MM.1S (cell line): ENCODE results near the gene CRTAP.

Source experiments
- DNase-seq: peaks from one replicate; pipeline ENCODE4 v3.0.0-alpha.2; 2015
- H2AFZ ChIP-seq: fragments of 300-600 bp; sonication (generic); 2 replicates; pipeline ENCODE4 v1.6.0; 2016; ENCODE audit warnings: antibody characterized with exemption, low read length
- H3F3A ChIP-seq: fragments of 300-600 bp; sonication (generic); 2 replicates; pipeline ENCODE4 v1.6.1; 2016; ENCODE audit warnings: mild to moderate bottlenecking, antibody characterized with exemption, low read length, moderate library complexity, mixed read lengths; ENCODE audit not compliant: insufficient read depth
- H3K27ac ChIP-seq: fragments of 300-600 bp; sonication (generic); 2 replicates; pipeline ENCODE4 v1.5.1; 2016; ENCODE audit warnings: mild to moderate bottlenecking, low read length
- H3K27me3 ChIP-seq: fragments of 300-600 bp; sonication (generic); replicated peaks from 2 replicates; pipeline ENCODE4 v1.6.0; 2016; ENCODE audit warnings: low read length; ENCODE audit not compliant: insufficient read depth
- H3K36me3 ChIP-seq: fragments of 300-600 bp; sonication (generic); replicated peaks from 2 replicates; pipeline ENCODE4 v1.6.1; 2016; ENCODE audit warnings: mild to moderate bottlenecking, low read length, mixed read lengths; ENCODE audit not compliant: insufficient read depth
- H3K4me1 ChIP-seq: fragments of 300-600 bp; sonication (generic); 2 replicates; pipeline ENCODE4 v1.6.1; 2016; ENCODE audit warnings: low read length, mixed read lengths
- H3K4me2 ChIP-seq: fragments of 300-600 bp; sonication (generic); 2 replicates; pipeline ENCODE4 v1.6.0; 2016; ENCODE audit warnings: low read depth, low read length
- H3K4me3 ChIP-seq: fragments of 300-600 bp; sonication (generic); 2 replicates; pipeline ENCODE4 v1.5.1; 2016; ENCODE audit warnings: low read length, mixed read lengths
- H3K79me2 ChIP-seq: fragments of 300-600 bp; sonication (generic); 2 replicates; pipeline ENCODE4 v1.6.1; 2016; ENCODE audit warnings: mixed run types, low read length, mixed read lengths
- H3K9ac ChIP-seq: fragments of 300-600 bp; sonication (generic); 2 replicates; pipeline ENCODE4 v1.6.1; 2016; ENCODE audit warnings: low read length, mixed read lengths
- H3K9me2 ChIP-seq: fragments of 300-600 bp; sonication (generic); replicated peaks from 2 replicates; pipeline ENCODE4 v1.6.1; 2016; ENCODE audit warnings: mild to moderate bottlenecking, low read length, mixed read lengths; ENCODE audit not compliant: insufficient read depth
- H3K9me3 ChIP-seq: fragments of 300-600 bp; sonication (generic); replicated peaks from 2 replicates; pipeline ENCODE4 v1.6.1; 2016; ENCODE audit warnings: mild to moderate bottlenecking, low read length, mixed read lengths; ENCODE audit not compliant: insufficient read depth
- H4K20me1 ChIP-seq: fragments of 300-600 bp; sonication (generic); 2 replicates; pipeline ENCODE4 v1.6.1; 2016; ENCODE audit warnings: mild to moderate bottlenecking, low read length, moderate library complexity, mixed read lengths; ENCODE audit not compliant: insufficient read depth
- CTCF ChIP-seq: fragments of 300-600 bp; sonication (generic); IDR thresholded peaks from 2 replicates; pipeline ENCODE4 v1.5.1; 2016; ENCODE audit warnings: antibody characterized with exemption, low read length, mixed read lengths
- EZH2 ChIP-seq: fragments of 300-600 bp; sonication (generic); optimal IDR thresholded peaks from 2 replicates; pipeline ENCODE3; 2017; ENCODE audit warnings: low read depth, mild to moderate bottlenecking, antibody characterized with exemption, low read length, mixed read lengths
- EZH2phosphoT487 ChIP-seq: fragments of 300-600 bp; sonication (generic); IDR thresholded peaks from 2 replicates; pipeline ENCODE4 v1.6.1; 2018; ENCODE audit warnings: antibody characterized with exemption, low read length

Gene CRTAP

GRCh38 chr3:33130144-33130543 is 16.3 kb downstream of the CRTAP start:
- Histone ChIP-seq H2AFZ (no peak overlapping the region), H4K20me1 (no peaks in the 10 kb centered on the region), H3K4me3 (no peak overlapping the region), H3K79me2 (no peaks in the 10 kb centered on the region), H3K9me2 (no peaks in the 10 kb centered on the region), H3K27ac (no peak overlapping the region), H3K9ac (no peak overlapping the region), H3K9me3 (no peaks in the 10 kb centered on the region), H3K27me3 (no peaks in the 10 kb centered on the region), H3K4me1 (peaks cover 22% of the 10 kb centered on the region), H3K36me3 (0 out of 2 replicates have a peak, but pooled peaks cover 3% of the 10 kb centered on the region), H3F3A (peaks cover 12% of the 10 kb centered on the region; the same call in 1 of the 2 replicates), H3K4me2 (no peak overlapping the region)
- TF ChIP-seq CTCF (no peak), EZH2phosphoT487 (no peak), EZH2 (no peak)
- no peak for DNase-seq

GRCh38 chr3:33131331-33132018 is 17.7 kb downstream of the CRTAP start:
- TF ChIP-seq EZH2phosphoT487 (no peak), CTCF (peak; percentile 79)
- H3K9me2 ChIP-seq = no peaks in the 10 kb centered on the region
- H3K79me2 ChIP-seq = no peaks in the 10 kb centered on the region
- H3K27me3 ChIP-seq = no peaks in the 10 kb centered on the region
- no peaks in the 10 kb centered on the region for H3K9me3 ChIP-seq
- no peak overlapping the region for H3K4me3 ChIP-seq
- DNase-seq = peak; percentile 68
- no peak overlapping the region for H3K9ac ChIP-seq
- 0 out of 2 replicates have a peak, but pooled peaks cover 3% of the 10 kb centered on the region for H3K36me3 ChIP-seq
- no peak overlapping the region for H2AFZ ChIP-seq
- H3K27ac ChIP-seq = no peak overlapping the region
- peaks cover 12% of the 10 kb centered on the region; the same call in 1 of the 2 replicates for H3F3A ChIP-seq
- H3K4me2 ChIP-seq = no peak overlapping the region
- peaks cover 22% of the 10 kb centered on the region for H3K4me1 ChIP-seq
- no peaks in the 10 kb centered on the region for H4K20me1 ChIP-seq

GRCh38 chr3:33132019-33132360 is 18.2 kb downstream of the CRTAP start:
- Histone ChIP-seq H3K27ac (no peak overlapping the region), H3K4me2 (no peak overlapping the region)

More at GRCh38 chr3:33132019-33132360, 18.2 kb downstream of the CRTAP start:
- Histone ChIP-seq H3K27me3 (no peaks in the 10 kb centered on the region), H3K79me2 (no peaks in the 10 kb centered on the region), H4K20me1 (no peaks in the 10 kb centered on the region), H3K36me3 (0 out of 2 replicates have a peak, but pooled peaks cover 3% of the 10 kb centered on the region), H3K4me1 (peaks cover 22% of the 10 kb centered on the region), H3K9me2 (no peaks in the 10 kb centered on the region), H3K9ac (no peak overlapping the region), H3K9me3 (no peaks in the 10 kb centered on the region), H2AFZ (no peak overlapping the region), H3K4me3 (no peak overlapping the region), H3F3A (peaks cover 12% of the 10 kb centered on the region; the same call in 1 of the 2 replicates)
- TF ChIP-seq EZH2 = no peak
- TF ChIP-seq EZH2phosphoT487 = no peak
- no peak for TF ChIP-seq CTCF
- no peak for DNase-seq
